HFF-Myc (cell line): ENCODE measurements around the gene TMEM94.

Experiments used
- DNase-seq: peaks from one replicate; pipeline ENCODE4 v3.0.0-alpha.2; 2011; ENCODE audit warnings: low read depth; ENCODE audit errors: extremely low read depth
- H3K4me3 ChIP-seq: replicated peaks from 2 replicates; pipeline ENCODE4 v1.5.1; 2011; ENCODE audit warnings: low read depth, mild to moderate bottlenecking, control low read depth, low read length
- CTCF ChIP-seq: IDR thresholded peaks from 2 replicates; pipeline ENCODE4 v1.5.1; 2012; ENCODE audit warnings: mild to moderate bottlenecking, low read depth, low read length, control low read depth; ENCODE audit errors: missing control alignments

The TMEM94 gene

GRCh38 chr17:75463603-75464002, 7.2 kb downstream of the TMEM94 start:
- no peak for TF ChIP-seq CTCF
- no peak for DNase-seq
- H3K4me3 ChIP-seq = no peak overlapping the region

DNA sequence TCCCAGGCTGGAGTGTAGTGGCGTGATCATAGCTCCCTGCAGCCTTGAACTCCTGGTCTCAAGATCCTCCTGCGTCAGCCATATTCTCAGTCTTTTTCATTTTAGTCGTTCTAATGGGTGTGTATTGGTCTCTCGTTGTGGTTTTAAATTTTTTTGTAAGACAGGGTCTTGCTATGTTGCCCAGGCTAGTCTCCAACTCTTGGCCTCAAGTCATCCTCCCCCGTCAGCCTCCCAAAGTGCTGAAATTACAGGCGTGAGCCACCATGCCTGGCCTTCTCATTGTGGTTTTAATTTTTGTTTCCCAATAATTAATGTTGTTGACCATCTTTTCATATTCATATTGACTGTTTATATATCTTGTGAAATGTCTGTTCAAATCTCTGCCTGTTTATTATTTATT, 8.6 kb downstream of the TMEM94 start:
- no peak overlapping the region for H3K4me3 ChIP-seq
- no peak for TF ChIP-seq CTCF
- DNase-seq = no peak

DNA sequence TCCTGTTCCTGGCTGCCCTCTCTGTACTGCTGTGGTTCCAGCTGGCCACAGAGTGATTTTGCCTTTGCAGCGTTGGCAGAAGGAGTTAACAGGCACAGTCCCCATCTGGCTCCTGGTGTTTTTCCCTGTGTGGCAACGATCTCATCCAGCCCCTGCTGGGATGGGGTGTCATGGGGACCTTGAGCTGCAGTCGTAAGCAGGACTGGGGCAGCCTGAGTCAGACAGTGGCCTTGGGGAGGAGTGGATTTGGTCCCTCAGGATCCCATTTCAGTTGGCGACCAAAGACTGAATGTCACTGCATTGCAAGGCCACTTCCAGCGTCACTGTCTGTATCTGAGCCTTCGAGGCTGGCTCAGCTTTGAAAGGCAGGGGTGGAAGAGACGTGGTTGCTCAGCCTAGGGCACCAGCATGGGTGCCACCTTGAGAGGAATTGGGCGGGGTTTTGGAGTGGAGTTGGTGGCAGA, 11.9 kb downstream of the TMEM94 start:
- no peak overlapping the region for H3K4me3 ChIP-seq
- no peak for DNase-seq

DNA sequence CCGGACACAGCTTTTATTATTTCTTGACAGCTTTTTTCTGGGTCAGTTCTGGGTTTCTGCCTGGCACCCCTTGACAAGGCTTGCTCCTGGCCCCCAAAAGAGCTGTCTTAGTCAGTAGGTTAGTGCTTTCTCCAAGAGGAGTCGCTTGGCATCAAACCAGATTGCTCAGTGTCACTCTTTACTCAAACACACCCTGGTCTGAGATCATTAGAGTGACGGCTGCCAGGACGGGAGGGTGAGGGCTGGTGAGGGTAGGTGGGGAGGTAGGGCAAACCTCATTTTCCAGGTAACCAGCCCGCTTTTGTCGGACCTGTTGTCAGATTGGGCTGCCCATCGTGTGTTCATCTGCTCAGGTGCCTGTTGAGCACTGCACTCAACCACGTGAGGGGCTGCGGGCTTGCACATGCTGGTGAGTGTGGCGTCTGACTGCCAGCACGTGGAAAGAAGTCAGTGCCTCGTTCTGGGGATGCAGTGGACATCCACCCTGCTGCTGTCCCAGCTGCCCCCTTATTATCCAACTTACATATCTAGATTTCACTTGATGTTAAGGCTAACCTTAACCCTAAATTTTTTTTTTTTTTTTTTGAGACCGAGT, 12.4 kb downstream of the TMEM94 start:
- H3K4me3 ChIP-seq = no peak overlapping the region
- DNase-seq = no peak
- TF ChIP-seq CTCF = no peak

More for the DNA sequence above, 11.9 kb downstream of the TMEM94 start:
- TF ChIP-seq CTCF = no peak

DNA sequence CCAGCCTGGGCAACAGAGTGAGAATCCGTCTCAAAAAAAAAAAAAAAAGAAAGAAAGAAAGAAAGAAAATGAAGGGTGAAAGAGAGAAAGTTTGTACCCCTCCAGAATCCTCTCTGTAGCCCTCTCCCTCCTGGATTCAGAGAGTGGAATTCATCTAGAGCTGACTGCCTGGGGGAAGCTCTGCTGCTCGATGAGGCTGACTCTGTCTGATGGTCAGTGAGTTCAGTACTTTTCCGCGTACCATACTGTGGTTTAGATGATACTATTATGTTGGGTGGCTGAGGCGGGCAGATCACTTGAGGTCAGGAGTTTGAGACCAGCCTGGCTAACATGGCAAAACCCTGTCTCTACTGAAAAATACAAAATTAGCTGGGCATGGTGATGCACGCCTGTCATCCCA, 14.8 kb downstream of the TMEM94 start:
- no peak for TF ChIP-seq CTCF
- no peak for DNase-seq
- H3K4me3 ChIP-seq = no peak overlapping the region

DNA sequence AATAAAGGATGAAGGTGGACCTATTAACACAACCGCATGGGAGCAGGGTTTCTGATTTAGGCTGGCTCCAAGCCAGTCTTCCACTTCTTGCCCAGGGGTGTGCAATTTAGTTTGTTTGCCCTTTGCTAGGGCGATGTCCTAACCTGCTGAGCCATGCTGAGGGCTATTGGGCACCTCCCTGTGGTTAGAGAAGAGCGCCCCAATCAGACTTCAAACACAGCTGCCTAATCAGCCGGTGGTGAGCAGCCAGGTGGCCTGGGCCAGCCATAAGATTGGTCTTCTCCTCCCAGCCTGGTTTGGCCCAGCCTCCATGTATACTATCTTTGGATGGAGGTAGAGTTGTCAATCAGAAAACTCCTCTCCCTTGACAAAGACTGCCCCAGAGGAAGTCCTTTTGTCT, 15.7 kb downstream of the TMEM94 start:
- TF ChIP-seq CTCF = no peak
- H3K4me3 ChIP-seq = no peak overlapping the region
- no peak for DNase-seq

DNA sequence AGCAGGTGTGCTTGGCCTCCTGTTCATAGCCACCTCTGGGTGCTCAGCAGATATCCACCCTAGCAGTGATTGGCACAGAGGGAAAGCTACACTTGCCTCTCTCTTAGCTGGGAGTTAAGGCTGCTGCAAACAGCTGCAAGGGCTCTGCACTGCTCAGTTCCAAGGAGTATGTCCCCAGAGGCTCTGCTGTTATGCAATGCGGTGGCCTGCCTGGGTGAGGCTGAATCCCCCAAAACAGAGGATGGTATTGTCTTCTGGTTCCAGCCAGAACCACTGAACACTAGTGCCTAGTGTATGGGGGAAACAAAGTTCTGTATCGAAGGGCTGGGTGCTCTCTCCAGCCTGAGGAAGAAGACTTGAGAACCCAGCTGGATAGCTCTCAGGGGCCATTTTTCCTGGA, 16.8 kb downstream of the TMEM94 start:
- no peak overlapping the region for H3K4me3 ChIP-seq
- TF ChIP-seq CTCF = no peak
- no peak for DNase-seq
